ENCODE data around the gene MEGF11. TPM values are rescaled to one million over a fixed set of nuclear protein-coding genes. Genes with fewer than 3 reads are reported as not detected.

MEGF11 gene
- total RNA-seq, 1 experiment from 2014 or later, result 2.3 TPM

GRCh38 chr15:66241087-66241907 lies 12.3 kb downstream of the MEGF11 start:
- no peaks in the 10 kb centered on the region for H3K9me3 ChIP-seq (ENCODE audit: control insufficient read depth in 1 of 2, insufficient read depth in 1 of 2, low read depth in 1 of 2, low read length in 2 of 2)
- no peaks in the 10 kb centered on the region for H3K9me2 ChIP-seq (ENCODE audit: insufficient read depth)
- no TSS peak for BruUV-seq (replicated peaks)
- no peaks in the 10 kb centered on the region for H3K36me3 ChIP-seq (ENCODE audit: control insufficient read depth in 1 of 2, insufficient read depth in 2 of 2, low read length in 2 of 2)
- no peak overlapping the region for H3K4me3 ChIP-seq (replicated peaks in 1 of 2; ENCODE audit: low read depth in 1 of 2, low read length in 2 of 2)
- DNase-seq (ENCODE audit: low read depth, low spot score) (no peak), ATAC-seq (no peak)
- POLR2A ChIA-PET, result interaction anchor here (0.7 kb wide), 1 partner anchor 10 kb away, joined by 3 read pairs; no protein-coding TSS in a partner anchor
- H2AFZ ChIP-seq (ENCODE audit: low read depth, low read length, poor library complexity, severe bottlenecking), result no peak overlapping the region
- CTCF ChIA-PET, result no interaction called here
- RAD21 ChIA-PET (ENCODE audit: low non-redundant PET in 1 of 2, low total read pairs in 2 of 2, uncharacterized antibody in 2 of 2, unreplicated experiment in 2 of 2), result no interaction called here
- H3K4me2 ChIP-seq (ENCODE audit: low read length), result no peak overlapping the region
- H3K9ac ChIP-seq (ENCODE audit: low read length), result no peak overlapping the region
- H3K79me2 ChIP-seq (ENCODE audit: insufficient read depth, low read length), result no peaks in the 10 kb centered on the region
- H3K27ac ChIP-seq (ENCODE audit: low read depth, low read length), result no peak overlapping the region
- no peaks in the 10 kb centered on the region for H4K20me1 ChIP-seq (ENCODE audit: insufficient read depth)
- H3K27me3 ChIP-seq (ENCODE audit: insufficient read depth, low read length), result no peaks in the 10 kb centered on the region
- H3K4me1 ChIP-seq (ENCODE audit: control insufficient read depth in 1 of 2, insufficient read depth in 2 of 2, low read length in 2 of 2), result peaks cover 0 to 10% of the 10 kb centered on the region in 2 experiments; a peak in 1 of 4 replicates
- intact Hi-C loops (cut with micrococcal nuclease), result no loop called here
- TF ChIP-seq CEBPB (IDR thresholded peaks at IDR 0.05; ENCODE audit: low read depth) (no peak), SP1 (IDR thresholded peaks at IDR 0.05; ENCODE audit: low read depth) (no peak), RAD21 (IDR thresholded peaks at IDR 0.05; ENCODE audit: low read depth) (no peak), YY1 (IDR thresholded peaks at IDR 0.05; ENCODE audit: extremely low read depth, insufficient replicate concordance, low read depth, low read length) (no peak), TCF7L2 (IDR thresholded peaks at IDR 0.05; ENCODE audit: borderline replicate concordance, extremely low read depth, insufficient read depth, insufficient read length) (no peak), CBX3 (IDR thresholded peaks at IDR 0.05; ENCODE audit: low read depth) (no peak), SIN3A (IDR thresholded peaks at IDR 0.05; ENCODE audit: low read depth) (no peak), SRF (IDR thresholded peaks at IDR 0.05; ENCODE audit: low read depth) (no peak), EGR1 (IDR thresholded peaks at IDR 0.05; ENCODE audit: low read depth) (no peak), MAX (IDR thresholded peaks at IDR 0.05) (no peak), POLR2AphosphoS5 (IDR thresholded peaks at IDR 0.05; ENCODE audit: low read depth, low read length) (no peak), ZFX (IDR thresholded peaks at IDR 0.05) (no peak), ZNF274 (IDR thresholded peaks at IDR 0.05; ENCODE audit: low read depth, low read length) (no peak)
- TF ChIP-seq, protein P1, sequence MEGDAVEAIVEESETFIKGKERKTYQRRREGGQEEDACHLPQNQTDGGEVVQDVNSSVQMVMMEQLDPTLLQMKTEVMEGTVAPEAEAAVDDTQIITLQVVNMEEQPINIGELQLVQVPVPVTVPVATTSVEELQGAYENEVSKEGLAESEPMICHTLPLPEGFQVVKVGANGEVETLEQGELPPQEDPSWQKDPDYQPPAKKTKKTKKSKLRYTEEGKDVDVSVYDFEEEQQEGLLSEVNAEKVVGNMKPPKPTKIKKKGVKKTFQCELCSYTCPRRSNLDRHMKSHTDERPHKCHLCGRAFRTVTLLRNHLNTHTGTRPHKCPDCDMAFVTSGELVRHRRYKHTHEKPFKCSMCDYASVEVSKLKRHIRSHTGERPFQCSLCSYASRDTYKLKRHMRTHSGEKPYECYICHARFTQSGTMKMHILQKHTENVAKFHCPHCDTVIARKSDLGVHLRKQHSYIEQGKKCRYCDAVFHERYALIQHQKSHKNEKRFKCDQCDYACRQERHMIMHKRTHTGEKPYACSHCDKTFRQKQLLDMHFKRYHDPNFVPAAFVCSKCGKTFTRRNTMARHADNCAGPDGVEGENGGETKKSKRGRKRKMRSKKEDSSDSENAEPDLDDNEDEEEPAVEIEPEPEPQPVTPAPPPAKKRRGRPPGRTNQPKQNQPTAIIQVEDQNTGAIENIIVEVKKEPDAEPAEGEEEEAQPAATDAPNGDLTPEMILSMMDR (IDR thresholded peaks at IDR 0.05 in 2 of 3, conservative IDR thresholded peaks at IDR 0.05 in 1 of 3; ENCODE audit: borderline replicate concordance in 1 of 3, insufficient read depth in 1 of 3, low read depth in 2 of 3, low read length in 2 of 3), result no peak
- TF ChIP-seq, protein P2, sequence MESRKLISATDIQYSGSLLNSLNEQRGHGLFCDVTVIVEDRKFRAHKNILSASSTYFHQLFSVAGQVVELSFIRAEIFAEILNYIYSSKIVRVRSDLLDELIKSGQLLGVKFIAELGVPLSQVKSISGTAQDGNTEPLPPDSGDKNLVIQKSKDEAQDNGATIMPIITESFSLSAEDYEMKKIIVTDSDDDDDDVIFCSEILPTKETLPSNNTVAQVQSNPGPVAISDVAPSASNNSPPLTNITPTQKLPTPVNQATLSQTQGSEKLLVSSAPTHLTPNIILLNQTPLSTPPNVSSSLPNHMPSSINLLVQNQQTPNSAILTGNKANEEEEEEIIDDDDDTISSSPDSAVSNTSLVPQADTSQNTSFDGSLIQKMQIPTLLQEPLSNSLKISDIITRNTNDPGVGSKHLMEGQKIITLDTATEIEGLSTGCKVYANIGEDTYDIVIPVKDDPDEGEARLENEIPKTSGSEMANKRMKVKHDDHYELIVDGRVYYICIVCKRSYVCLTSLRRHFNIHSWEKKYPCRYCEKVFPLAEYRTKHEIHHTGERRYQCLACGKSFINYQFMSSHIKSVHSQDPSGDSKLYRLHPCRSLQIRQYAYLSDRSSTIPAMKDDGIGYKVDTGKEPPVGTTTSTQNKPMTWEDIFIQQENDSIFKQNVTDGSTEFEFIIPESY (IDR thresholded peaks at IDR 0.05; ENCODE audit: extremely low read depth, insufficient replicate concordance, low read length), result no peak
- TF ChIP-seq, protein P3, sequence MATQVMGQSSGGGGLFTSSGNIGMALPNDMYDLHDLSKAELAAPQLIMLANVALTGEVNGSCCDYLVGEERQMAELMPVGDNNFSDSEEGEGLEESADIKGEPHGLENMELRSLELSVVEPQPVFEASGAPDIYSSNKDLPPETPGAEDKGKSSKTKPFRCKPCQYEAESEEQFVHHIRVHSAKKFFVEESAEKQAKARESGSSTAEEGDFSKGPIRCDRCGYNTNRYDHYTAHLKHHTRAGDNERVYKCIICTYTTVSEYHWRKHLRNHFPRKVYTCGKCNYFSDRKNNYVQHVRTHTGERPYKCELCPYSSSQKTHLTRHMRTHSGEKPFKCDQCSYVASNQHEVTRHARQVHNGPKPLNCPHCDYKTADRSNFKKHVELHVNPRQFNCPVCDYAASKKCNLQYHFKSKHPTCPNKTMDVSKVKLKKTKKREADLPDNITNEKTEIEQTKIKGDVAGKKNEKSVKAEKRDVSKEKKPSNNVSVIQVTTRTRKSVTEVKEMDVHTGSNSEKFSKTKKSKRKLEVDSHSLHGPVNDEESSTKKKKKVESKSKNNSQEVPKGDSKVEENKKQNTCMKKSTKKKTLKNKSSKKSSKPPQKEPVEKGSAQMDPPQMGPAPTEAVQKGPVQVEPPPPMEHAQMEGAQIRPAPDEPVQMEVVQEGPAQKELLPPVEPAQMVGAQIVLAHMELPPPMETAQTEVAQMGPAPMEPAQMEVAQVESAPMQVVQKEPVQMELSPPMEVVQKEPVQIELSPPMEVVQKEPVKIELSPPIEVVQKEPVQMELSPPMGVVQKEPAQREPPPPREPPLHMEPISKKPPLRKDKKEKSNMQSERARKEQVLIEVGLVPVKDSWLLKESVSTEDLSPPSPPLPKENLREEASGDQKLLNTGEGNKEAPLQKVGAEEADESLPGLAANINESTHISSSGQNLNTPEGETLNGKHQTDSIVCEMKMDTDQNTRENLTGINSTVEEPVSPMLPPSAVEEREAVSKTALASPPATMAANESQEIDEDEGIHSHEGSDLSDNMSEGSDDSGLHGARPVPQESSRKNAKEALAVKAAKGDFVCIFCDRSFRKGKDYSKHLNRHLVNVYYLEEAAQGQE (IDR thresholded peaks at IDR 0.05; ENCODE audit: low read depth), result no peak
